OCI-LY7 (cell line): ENCODE measurements around the gene AASDHPPT. TPM values are rescaled to one million over a fixed set of nuclear protein-coding genes. Genes with fewer than 3 reads are reported as not detected.
"Not testable (repeated sequence)": the region's sequence is repeated elsewhere in the genome, so short reads cannot be mapped to it uniquely, and the experiment has no call there.

Source experiments
- BruUV-seq: library from RNA; stranded (reverse); fragments of 400-500 nt; replicated peaks from 2 replicates; lab custom pipeline; 2021; lab: Mats Ljungman, UMichigan
- CTCF ChIA-PET: fragments of 300-600 bp; sonication (Branson Sonifier 250); formaldehyde crosslinking; loops from one replicate; lab custom pipeline; 2022; ENCODE audit warnings: antibody characterized with exemption; ENCODE audit not compliant: unreplicated experiment; lab: Charles Lee
- POLR2A ChIA-PET: fragments of 300-600 bp; sonication (Branson Sonifier 250); formaldehyde crosslinking; loops from one replicate; lab custom pipeline; 2022; ENCODE audit warnings: antibody characterized with exemption; lab: Charles Lee
- DNase-seq: peaks from one replicate; pipeline ENCODE4 v3.0.0-alpha.2; 2015; ENCODE audit warnings: low spot score
- H2AFZ ChIP-seq: fragments of 200-600 bp; sonication (generic), shearing (Covaris generic); 2 replicates; pipeline ENCODE4 v1.6.1; 2014; ENCODE audit warnings: mild to moderate bottlenecking, antibody characterized with exemption, low read length, moderate library complexity
- H3K27ac ChIP-seq: fragments of 200-600 bp; sonication (generic); 2 replicates; pipeline ENCODE4 v1.5.1; 2014; ENCODE audit warnings: mixed run types, low read depth, mild to moderate bottlenecking, moderate library complexity, low read length, inconsistent platforms; ENCODE audit not compliant: poor library complexity, severe bottlenecking
- H3K36me3 ChIP-seq: fragments of 200-600 bp; sonication (generic); 2 replicates; pipeline ENCODE4 v1.6.1; 2014; ENCODE audit warnings: mild to moderate bottlenecking, antibody characterized with exemption, low read length, moderate library complexity, mixed read lengths; ENCODE audit not compliant: insufficient read depth
- H3K4me1 ChIP-seq: fragments of 200-600 bp; sonication (generic); 2 replicates; pipeline ENCODE4 v1.5.1; 2014; ENCODE audit warnings: mild to moderate bottlenecking, low read length; ENCODE audit not compliant: insufficient read depth, poor library complexity, severe bottlenecking
- H3K4me2 ChIP-seq: fragments of 200-600 bp; sonication (generic); 2 replicates; pipeline ENCODE4 v1.6.1; 2014; ENCODE audit warnings: mild to moderate bottlenecking, low read length
- H3K4me3 ChIP-seq: fragments of 200-600 bp; sonication (generic); 2 replicates; pipeline ENCODE4 v1.5.1; 2014; ENCODE audit warnings: mild to moderate bottlenecking, low read depth, low read length; ENCODE audit not compliant: poor library complexity, severe bottlenecking
- H3K79me2 ChIP-seq: fragments of 200-600 bp; sonication (generic); 2 replicates; pipeline ENCODE4 v1.6.1; 2016; ENCODE audit warnings: low read depth, mild to moderate bottlenecking, low read length, moderate library complexity, mixed read lengths; ENCODE audit not compliant: insufficient read depth
- H3K9me2 ChIP-seq: fragments of 200-600 bp; sonication (generic); 2 replicates; pipeline ENCODE4 v1.6.1; 2016; ENCODE audit warnings: mild to moderate bottlenecking, low read length, mixed read lengths; ENCODE audit not compliant: insufficient read depth
- H3K9me3 ChIP-seq: fragments of 200-600 bp; sonication (generic); 2 replicates; pipeline ENCODE4 v1.6.1; 2014; ENCODE audit warnings: mild to moderate bottlenecking, mixed run types, low read length, mixed read lengths
- H4K20me1 ChIP-seq: fragments of 200-600 bp; sonication (generic); 2 replicates; pipeline ENCODE4 v1.6.1; 2014; ENCODE audit warnings: mild to moderate bottlenecking, antibody characterized with exemption, low read length, moderate library complexity, mixed read lengths; ENCODE audit not compliant: insufficient read depth
- EZH2phosphoT487 ChIP-seq: fragments of 200-600 bp; sonication (generic); IDR thresholded peaks from 2 replicates; pipeline ENCODE4 v1.6.1; 2018; ENCODE audit warnings: low read depth, borderline replicate concordance, mild to moderate bottlenecking, mixed run types, antibody characterized with exemption, low read length, moderate library complexity, mixed read lengths
- intact Hi-C: fragments of 100-400 bp; cut with micrococcal nuclease; formaldehyde crosslinking; loops from one replicate; pipeline ENCODE4 v1.10.0; 2022; ENCODE audit not compliant: unreplicated experiment
- total RNA-seq, 2 experiments: library from RNA; depleted of rRNA in 1 of 2; stranded (reverse); fragments of >200 nt in 1 of 2; shearing (Covaris generic) in 1 of 2; gene quantifications; 2 replicates each; pipeline ENCODE4 v1.2.3, GENCODE V29; 2014 to 2022
- TF ChIP-seq, protein P1 (sequence below): fragments of 200-600 bp; sonication (generic); conservative IDR thresholded peaks from 2 replicates; pipeline ENCODE4 v1.5.1; 2014; ENCODE audit warnings: mild to moderate bottlenecking, antibody characterized with exemption, low read length, moderate library complexity, mixed read lengths

AASDHPPT gene
- total RNA-seq, 2 experiments from 2014 or later = 49.5 to 51.1 TPM

DNA sequence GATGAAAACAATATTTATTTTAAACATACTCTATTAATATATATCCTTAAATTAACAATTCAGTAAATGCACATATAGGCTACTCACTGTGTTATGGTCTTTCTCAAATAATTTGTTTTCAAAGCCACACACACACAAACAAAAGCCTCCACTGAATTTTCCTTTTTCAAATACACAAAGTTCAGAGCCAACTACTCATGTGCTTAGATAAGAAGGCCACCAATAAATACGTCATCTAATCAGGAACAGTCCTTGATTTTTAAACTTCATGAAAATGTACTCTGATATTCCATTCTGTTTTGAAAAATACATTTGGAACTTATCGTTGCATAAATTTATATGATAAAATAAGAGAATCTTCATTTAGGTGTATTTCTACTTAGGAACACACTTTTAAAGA is 26.4 kb upstream of the AASDHPPT start:
- H3K27ac ChIP-seq = no peak overlapping the region
- intact Hi-C loops = no loop called here
- POLR2A ChIA-PET = no interaction called here
- H3K36me3 ChIP-seq = no peaks in the 10 kb centered on the region
- H2AFZ ChIP-seq = no peak overlapping the region
- no peak overlapping the region for H3K4me3 ChIP-seq
- CTCF ChIA-PET = no interaction called here
- no peaks in the 10 kb centered on the region for H3K79me2 ChIP-seq
- TF ChIP-seq EZH2phosphoT487 = no peak
- TF ChIP-seq, protein P1, sequence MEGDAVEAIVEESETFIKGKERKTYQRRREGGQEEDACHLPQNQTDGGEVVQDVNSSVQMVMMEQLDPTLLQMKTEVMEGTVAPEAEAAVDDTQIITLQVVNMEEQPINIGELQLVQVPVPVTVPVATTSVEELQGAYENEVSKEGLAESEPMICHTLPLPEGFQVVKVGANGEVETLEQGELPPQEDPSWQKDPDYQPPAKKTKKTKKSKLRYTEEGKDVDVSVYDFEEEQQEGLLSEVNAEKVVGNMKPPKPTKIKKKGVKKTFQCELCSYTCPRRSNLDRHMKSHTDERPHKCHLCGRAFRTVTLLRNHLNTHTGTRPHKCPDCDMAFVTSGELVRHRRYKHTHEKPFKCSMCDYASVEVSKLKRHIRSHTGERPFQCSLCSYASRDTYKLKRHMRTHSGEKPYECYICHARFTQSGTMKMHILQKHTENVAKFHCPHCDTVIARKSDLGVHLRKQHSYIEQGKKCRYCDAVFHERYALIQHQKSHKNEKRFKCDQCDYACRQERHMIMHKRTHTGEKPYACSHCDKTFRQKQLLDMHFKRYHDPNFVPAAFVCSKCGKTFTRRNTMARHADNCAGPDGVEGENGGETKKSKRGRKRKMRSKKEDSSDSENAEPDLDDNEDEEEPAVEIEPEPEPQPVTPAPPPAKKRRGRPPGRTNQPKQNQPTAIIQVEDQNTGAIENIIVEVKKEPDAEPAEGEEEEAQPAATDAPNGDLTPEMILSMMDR = no peak
- no peak overlapping the region for H3K4me2 ChIP-seq
- H3K9me3 ChIP-seq = no peaks in the 10 kb centered on the region
- DNase-seq = no peak
- BruUV-seq = no TSS peak
- no peaks in the 10 kb centered on the region for H3K4me1 ChIP-seq
- no peaks in the 10 kb centered on the region for H3K9me2 ChIP-seq
- H4K20me1 ChIP-seq = no peaks in the 10 kb centered on the region

DNA sequence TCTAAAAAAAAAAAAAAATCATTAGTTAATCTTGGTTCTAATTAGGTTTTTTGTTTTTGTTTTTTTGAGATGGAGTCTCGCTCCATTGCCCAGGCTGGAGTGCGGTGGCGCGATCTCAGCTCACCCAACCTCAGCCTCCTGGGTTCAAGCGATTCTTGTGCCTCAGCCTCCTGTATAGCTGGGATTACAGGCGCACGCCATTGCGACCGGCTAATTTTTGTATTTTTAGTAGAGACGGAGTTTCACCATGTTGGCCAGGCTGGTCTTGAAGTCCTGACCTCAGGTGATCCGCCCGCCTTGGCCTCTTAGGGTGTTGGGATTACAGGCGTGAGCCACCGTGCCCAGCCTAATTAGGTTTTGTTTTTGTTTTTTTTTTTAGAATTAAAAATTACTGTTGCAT is 19.1 kb upstream of the AASDHPPT start:
- H3K4me3 ChIP-seq, intact Hi-C loops, BruUV-seq, DNase-seq, H3K4me2 ChIP-seq, H3K27ac ChIP-seq, H3K79me2 ChIP-seq, H3K9me2 ChIP-seq, H3K36me3 ChIP-seq, CTCF ChIA-PET, H2AFZ ChIP-seq, POLR2A ChIA-PET, H3K9me3 ChIP-seq, H4K20me1 ChIP-seq, H3K4me1 ChIP-seq: not testable (repeated sequence)

DNA sequence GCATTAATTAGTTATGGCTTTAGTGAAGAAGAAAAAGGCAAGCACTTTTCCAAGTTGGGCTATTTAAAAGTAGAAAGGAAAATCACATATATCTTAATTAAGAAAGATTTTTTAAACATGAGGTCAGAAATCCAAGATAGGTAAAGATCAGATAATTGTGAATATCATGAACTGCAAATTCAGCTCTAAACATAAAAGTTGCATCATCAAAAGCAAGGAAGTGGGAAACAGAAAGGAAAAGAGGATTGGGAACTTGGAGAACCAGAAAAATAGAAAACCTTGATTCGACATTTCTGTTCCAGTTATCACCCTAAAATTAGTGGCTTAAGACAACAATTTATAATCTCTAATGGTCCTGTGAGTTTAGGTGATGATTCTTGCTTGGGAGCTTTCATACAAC is 17.8 kb upstream of the AASDHPPT start:
- TF ChIP-seq, protein P1 = no peak
- ChIA-PET CTCF (no interaction called here), POLR2A (interaction anchor here (0.7 to 1.5 kb wide), 4 partner anchors 10 to 1112 kb away, joined by 3 to 5 read pairs (median 4); no protein-coding TSS in a partner anchor)
- no TSS peak for BruUV-seq
- H3K36me3 ChIP-seq = no peaks in the 10 kb centered on the region
- no peak overlapping the region for H2AFZ ChIP-seq
- H3K9me2 ChIP-seq = no peaks in the 10 kb centered on the region
- intact Hi-C loops = no loop called here
- no peaks in the 10 kb centered on the region for H3K9me3 ChIP-seq
- H3K4me3 ChIP-seq = no peak overlapping the region
- H3K4me1 ChIP-seq = no peaks in the 10 kb centered on the region
- H3K79me2 ChIP-seq = no peaks in the 10 kb centered on the region
- H4K20me1 ChIP-seq = no peaks in the 10 kb centered on the region
- no peak for DNase-seq
- H3K4me2 ChIP-seq = no peak overlapping the region
- H3K27ac ChIP-seq = no peak overlapping the region
